HG03457 (cell line): ENCODE measurements around the gene HIPK2.

ENCODE experiments used
- ATAC-seq: cut with Tn5 transposase; IDR thresholded peaks from one replicate; pipeline ENCODE4 v1.9.1; 2021; ENCODE audit warnings: moderate number of reproducible peaks; ENCODE audit not compliant: unreplicated experiment

Gene HIPK2

DNA sequence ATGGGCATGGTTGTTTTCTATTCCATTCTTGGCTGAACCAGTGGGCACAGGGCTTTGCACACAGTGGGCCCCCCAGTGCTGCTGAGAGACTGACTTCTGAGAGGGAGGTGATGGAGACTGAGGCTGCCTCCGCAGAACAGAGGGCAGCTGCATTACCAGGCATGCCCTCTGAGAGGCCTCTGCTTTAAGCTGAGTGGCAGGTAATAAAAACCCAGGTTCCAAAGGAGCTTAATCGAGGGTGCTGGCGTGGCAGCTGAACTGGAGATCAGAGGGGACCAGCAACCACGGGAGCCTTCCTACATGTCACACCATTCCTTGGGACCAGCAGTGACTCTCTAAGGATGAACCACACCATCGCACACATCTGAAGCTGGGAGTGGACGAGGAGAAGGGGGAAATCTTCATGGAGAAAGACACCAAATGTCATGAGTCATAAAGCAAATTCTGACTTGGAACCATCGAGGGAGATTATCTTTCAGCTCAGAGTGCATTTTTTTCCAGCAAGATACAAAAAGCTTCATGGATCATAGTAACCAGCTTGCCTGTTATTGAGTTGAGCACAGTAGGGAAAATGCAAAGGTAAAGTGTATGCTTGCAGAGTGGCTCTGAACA is 24.6 kb downstream of the HIPK2 start:
- ATAC-seq = no peak

GRCh38 chr7:139752604-139753003 is 25.2 kb downstream of the HIPK2 start:
- no peak for ATAC-seq

GRCh38 chr7:139752148-139752547 is 25.6 kb downstream of the HIPK2 start:
- ATAC-seq = no peak

DNA sequence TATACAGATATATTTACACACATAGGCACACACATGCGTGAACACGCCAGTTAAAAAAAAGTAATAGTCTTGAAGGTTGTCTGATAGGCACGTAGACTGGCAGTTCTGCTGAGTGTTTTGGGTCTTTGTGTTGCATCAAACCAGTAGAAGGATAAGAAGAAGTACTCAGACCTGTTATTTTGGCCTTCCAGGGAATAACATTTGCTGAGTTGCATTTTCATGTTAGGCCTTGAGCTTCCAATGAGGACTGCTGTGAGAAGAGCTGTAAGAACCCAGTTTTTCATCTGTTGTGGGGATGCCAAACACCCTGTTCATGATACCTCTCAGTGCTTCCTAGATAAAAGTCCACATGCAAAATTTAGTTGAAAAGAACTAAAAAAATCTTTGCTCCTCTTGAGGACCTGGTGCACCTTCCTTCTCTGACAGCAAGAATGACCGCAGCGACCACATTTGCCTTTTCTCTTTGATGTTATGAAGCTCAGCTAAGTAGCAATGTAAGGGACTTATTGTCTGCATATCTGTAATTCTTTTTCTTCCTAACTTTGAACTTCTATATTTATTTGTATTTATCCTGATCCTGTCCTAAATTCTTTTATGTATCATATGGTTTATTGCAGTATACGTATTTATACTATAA is 27.2 kb downstream of the HIPK2 start:
- ATAC-seq = no peak

- ATAC-seq = no peak
Measured at GRCh38 chr7:139749545-139749944, 28.3 kb downstream of the HIPK2 start.

DNA sequence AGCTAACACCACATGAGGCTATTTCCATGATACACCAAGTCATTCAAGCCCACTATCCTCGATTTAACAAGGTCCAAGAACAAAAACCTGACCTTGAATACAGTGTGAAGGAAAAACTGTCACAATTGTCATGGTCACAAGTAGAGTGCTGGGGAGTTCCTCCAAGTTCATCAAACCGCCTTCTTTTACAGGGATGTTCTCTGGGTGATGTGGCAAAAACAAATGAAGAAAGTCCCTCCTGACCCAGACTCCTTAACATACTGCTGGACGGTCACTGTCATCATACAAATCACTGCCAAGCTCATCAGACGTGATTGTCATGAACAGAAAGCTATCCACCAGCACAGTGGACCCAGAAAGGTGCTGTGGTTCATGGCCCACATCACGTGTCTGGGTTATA is 28.9 kb downstream of the HIPK2 start:
- ATAC-seq = no peak

- no peak for ATAC-seq
Measured at GRCh38 chr7:139748373-139748765, 29.4 kb downstream of the HIPK2 start.

GRCh38 chr7:139747662-139748372 is 30.0 kb downstream of the HIPK2 start:
- ATAC-seq = no peak

- no peak for ATAC-seq
Measured at GRCh38 chr7:139746652-139747051, 31.1 kb downstream of the HIPK2 start.

GRCh38 chr7:139745678-139746143 is 32.1 kb downstream of the HIPK2 start:
- ATAC-seq = no peak

DNA sequence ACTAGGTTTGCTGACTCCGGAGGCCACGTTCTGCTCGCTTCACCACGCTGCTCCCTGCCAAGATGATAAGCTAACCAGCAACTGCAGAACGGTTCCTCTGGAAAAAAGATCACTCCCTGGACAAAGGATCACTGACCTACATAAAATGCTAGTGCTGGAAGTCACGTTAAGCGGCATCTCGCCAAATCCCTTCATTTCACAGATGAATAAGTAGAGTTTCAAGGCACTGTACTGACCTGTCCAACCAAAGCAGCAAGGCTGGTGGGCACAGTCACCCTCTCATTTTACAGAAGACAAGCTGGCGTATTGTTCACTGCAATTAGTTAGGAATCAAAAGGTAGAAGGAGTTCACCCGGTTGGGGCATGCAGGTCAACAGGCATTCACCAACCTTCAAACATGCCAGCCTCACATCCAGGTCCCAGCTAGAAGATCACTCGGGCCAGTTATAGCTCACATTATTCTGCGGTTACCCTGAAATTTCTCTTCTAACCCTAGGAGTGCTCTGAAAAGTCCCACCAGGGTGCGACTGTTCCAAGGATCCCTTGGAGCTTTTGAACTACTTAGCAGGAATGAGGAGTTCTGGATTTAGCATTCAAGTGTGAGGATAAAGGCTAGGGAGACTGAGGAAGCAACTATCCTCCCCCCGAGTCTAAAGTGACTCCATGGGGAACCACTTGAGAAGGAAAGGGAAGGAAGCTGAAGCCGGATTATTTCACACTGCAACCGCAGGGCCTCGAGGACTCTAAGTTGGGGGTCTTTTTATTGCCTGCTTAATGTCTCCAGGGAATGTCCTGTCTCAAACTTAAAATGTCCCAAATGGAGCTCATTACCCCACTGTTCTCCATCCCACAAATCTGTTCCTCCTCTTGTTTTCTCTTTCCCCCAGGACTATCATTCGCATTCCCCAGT is 32.8 kb downstream of the HIPK2 start:
- no peak for ATAC-seq

- no peak for ATAC-seq
Measured at GRCh38 chr7:139743967-139744767, 33.6 kb downstream of the HIPK2 start.

DNA sequence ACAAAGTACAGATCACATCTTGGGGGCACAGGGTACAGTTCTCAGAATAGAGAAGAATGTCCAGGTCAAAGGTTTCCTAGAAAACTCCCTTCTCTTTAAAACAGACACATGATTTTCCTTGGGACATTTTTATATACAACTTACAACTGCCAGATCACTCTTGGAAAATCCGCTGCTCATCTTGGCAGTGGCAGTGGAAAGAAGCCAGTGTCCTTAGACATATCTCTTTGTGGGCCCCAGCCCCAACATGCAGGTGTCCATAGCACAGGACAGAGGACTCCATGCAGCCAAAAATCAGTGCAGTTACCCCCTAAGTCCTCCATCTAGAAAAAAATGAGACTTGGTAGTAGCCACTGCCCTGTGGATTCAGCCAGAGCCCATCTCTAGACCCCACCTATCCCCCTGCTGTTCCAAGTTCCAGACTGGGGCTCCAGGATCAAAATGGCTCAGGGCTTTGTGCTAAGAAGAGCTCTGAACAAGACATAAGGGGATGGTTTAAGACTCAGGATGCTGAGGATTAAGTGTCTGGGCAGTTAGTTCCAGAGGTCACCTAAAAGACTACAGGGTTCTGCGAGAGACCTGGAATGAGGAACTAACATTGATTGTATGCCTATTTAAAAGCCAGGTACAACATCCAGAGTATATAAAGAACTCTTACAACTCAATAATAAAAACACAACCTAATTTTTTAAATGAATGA is 34.4 kb downstream of the HIPK2 start:
- ATAC-seq = no peak

DNA sequence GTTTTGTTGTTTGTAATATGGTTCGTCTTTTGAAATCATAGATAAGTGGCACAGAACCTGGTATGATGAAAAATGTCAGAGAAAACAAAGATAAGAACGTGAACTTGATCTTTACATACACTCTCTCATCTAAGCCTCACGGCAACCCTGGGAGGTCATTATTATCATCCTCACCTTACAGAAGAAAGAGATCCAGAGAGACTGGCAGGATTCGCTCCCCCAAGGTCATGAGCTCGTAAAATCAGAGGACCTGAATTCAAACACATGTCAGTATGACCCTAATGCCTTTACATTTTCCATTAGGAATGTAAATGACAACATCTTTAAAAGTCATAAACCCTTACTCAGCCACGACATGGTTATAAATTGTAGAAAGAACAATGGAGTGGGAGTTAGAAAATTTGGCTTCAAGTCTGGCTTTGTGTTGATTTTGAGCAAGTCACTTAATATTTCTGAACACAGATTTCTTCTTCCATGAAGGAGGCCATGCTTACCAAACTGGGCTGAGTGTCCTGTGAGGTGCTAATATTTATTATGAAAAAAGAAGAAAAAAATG is 35.9 kb downstream of the HIPK2 start:
- no peak for ATAC-seq

GRCh38 chr7:139741239-139741638 is 36.6 kb downstream of the HIPK2 start:
- ATAC-seq = no peak

- ATAC-seq = no peak
Measured at GRCh38 chr7:139739863-139740597, 37.8 kb downstream of the HIPK2 start.

DNA sequence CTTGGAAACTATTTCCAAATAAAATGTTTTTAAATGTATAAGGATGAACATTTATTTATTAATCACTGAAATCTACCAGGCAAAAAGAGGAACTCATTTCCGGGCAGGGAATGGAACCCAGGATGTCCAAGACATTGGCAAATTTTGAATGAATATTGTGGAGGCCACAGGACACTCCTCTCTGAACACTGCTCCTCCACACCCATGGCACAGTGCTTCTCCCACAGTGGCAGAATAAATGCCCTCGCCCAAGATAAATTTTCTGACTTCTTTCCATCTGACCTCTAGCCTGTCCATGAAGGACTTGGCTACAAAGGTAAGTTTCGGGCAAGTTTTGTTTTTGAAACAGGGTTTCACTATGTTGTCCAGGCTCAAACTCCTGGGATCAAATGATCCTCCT is 39.0 kb downstream of the HIPK2 start:
- ATAC-seq = no peak

- ATAC-seq = no peak
Measured at GRCh38 chr7:139738101-139738489, 39.7 kb downstream of the HIPK2 start.
